ENCODE data around the gene IGFBP3.

Gene IGFBP3

DNA sequence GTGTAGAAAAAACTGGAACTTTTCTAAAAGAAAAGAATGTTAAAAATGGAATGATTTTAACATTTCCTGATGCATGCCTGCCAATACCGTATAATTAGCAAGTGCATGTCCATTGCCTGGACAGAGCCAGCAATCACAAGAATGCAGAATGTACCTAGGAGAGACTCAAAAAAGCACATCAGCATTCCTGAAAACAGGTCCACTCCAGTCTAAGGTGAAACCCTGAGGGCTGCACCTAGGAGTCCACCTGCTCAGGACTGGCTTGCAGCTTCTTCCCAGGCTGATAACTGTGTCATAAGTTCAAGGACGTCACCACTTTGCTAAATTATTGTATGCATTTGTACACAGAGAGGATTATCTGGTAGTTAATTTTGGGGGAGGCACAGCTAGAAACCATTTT lies 53.6 kb downstream of the IGFBP3 start:
- no peak for DNase-seq

DNA sequence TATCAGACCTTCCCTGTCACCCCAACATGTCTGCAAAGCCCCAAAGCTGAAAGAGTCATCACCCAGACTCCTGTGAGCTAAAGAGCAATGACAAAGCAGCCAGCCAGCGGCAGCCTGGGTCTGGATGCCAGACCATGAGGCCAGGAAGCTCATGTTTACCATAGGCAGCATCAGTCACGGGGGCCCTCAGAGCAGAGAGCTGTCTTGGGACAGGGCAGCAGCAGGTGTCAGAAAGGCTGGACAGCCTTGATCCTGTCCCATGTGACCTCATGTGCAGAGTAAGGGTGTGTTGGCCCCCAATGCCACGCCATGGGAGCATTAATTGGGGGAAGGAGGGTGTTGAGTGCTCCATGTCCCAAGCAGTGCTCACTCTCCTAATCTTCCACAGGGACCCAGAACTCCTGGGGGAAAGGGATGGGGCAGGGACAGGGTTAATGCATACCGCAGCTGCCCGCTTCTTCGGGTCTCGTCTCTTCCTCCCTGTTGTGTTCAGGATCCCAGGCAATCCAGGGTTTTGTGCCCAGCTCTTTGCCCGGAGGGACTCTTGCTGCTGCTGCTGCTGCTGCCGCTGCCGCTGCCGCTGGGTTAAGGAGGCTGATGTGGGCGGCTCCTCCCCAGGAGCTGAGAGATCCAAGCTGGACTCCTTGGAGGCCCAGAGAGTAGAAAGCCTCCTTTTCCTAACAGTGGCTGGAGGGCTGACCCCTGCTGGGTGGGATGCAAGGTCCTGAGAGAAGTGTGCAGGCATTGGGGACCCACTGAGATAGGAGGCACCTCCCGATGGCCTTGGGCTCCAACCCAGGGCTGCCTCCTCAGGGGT lies 55.3 kb downstream of the IGFBP3 start:
- no peak for DNase-seq

DNA sequence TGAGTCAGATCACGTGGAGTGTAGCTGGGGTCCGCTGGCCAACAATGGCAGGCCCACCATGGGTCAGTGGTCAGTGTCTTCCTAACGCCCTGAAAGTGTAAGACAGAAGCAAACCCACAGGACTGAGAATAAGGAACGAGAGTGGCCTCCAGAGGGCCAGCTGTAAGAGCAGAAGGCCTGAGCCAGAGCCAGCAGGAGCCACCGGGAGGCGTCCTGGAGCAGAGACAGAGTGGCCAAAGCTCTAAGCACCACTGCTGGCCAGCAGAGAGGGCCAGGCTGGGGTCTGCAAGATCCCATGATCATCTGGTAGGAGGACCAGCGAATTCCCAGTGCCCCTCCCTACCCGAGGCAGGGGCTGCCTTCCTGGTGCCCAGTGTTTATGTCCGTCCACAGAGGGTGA lies 57.4 kb downstream of the IGFBP3 start:
- no peak for DNase-seq

All from stimulated activated CD4-positive, alpha-beta T cell treated with anti-CD3 and anti-CD28 coated beads, Interleukin-2, amount 100 ng/mL, for 24 hours (primary cell).